IMR-90 (cell line): Measurements from ENCODE around the gene RPS6KA2. TPM values are rescaled to one million over a fixed set of nuclear protein-coding genes. Genes with fewer than 3 reads are reported as not detected.
"Not testable (repeated sequence)": the region's sequence is repeated elsewhere in the genome, so short reads cannot be mapped to it uniquely, and the experiment has no call there.

Experiments used
- ATAC-seq: fragments of 200-7000 bp; cut with Tn5 transposase; 2 replicates; pipeline ENCODE4 v1.9.1; 2020; ENCODE audit warnings: low read depth, mild to moderate bottlenecking, moderate library complexity
- BruUV-seq: library from RNA; stranded (reverse); fragments of 400-500 nt; replicated peaks from 2 replicates; lab custom pipeline; 2021; lab: Mats Ljungman, UMichigan
- CTCF ChIA-PET: fragments of 300-600 bp; formaldehyde crosslinking; extraction: SDS; loops from one replicate; lab custom pipeline; 2021; ENCODE audit warnings: antibody characterized with exemption; lab: Yijun Ruan, JAX
- POLR2A ChIA-PET: fragments of 300-600 bp; sonication (Branson Sonifier 250); formaldehyde crosslinking; loops from one replicate; lab custom pipeline; 2022; ENCODE audit warnings: antibody characterized with exemption; ENCODE audit not compliant: unreplicated experiment; lab: Charles Lee
- DNase-seq: peaks from one replicate; pipeline ENCODE4 v3.0.0; 2013
- H2AFZ ChIP-seq: replicated peaks from 2 replicates; pipeline ENCODE3; 2013; ENCODE audit warnings: low read length, mild to moderate bottlenecking; ENCODE audit not compliant: poor library complexity
- H2AK5ac ChIP-seq: 2 replicates; pipeline ENCODE4 v1.6.1; 2013; ENCODE audit warnings: low read depth, low read length, inconsistent platforms
- H2AK9ac ChIP-seq: replicated peaks from 2 replicates; pipeline ENCODE3; 2013; ENCODE audit warnings: mild to moderate bottlenecking, low read depth, low read length, moderate library complexity; ENCODE audit not compliant: poor library complexity
- H2BK120ac ChIP-seq: 2 replicates; pipeline ENCODE4 v1.6.1; 2013; ENCODE audit warnings: low read depth, low read length, inconsistent platforms
- H2BK15ac ChIP-seq: 3 replicates; pipeline ENCODE4 v1.6.1; 2013; ENCODE audit warnings: low read depth, low read length, inconsistent platforms
- H2BK20ac ChIP-seq: 2 replicates; pipeline ENCODE4 v1.6.1; 2013; ENCODE audit warnings: low read depth, mild to moderate bottlenecking, inconsistent platforms, low read length, moderate library complexity
- H2BK5ac ChIP-seq: 2 replicates; pipeline ENCODE4 v1.6.1; 2013; ENCODE audit warnings: mild to moderate bottlenecking, low read depth, low read length, inconsistent platforms; ENCODE audit not compliant: poor library complexity, severe bottlenecking
- H3K14ac ChIP-seq: replicated peaks from 2 replicates; pipeline ENCODE4 v1.6.1; 2013; ENCODE audit warnings: low read depth, low read length, inconsistent platforms
- H3K18ac ChIP-seq: 2 replicates; pipeline ENCODE4 v1.6.1; 2013; ENCODE audit warnings: low read depth, low read length, control low read depth
- H3K23ac ChIP-seq: 2 replicates; pipeline ENCODE4 v1.6.1; 2013; ENCODE audit warnings: low read depth, low read length, inconsistent platforms
- H3K27ac ChIP-seq: 2 replicates; pipeline ENCODE4 v1.5.1; 2013; ENCODE audit warnings: mild to moderate bottlenecking, control low read depth, low read length; ENCODE audit not compliant: insufficient read depth
- H3K27me3 ChIP-seq: 2 replicates; pipeline ENCODE4 v1.6.1; 2013; ENCODE audit warnings: low read length; ENCODE audit not compliant: control insufficient read depth, insufficient read depth
- H3K36me3 ChIP-seq: 2 replicates; pipeline ENCODE4 v1.6.1; 2013; ENCODE audit warnings: low read length, mixed read lengths; ENCODE audit not compliant: control insufficient read depth, insufficient read depth
- H3K4ac ChIP-seq: 2 replicates; pipeline ENCODE4 v1.6.1; 2013; ENCODE audit warnings: low read depth, low read length, inconsistent platforms
- H3K4me1 ChIP-seq: 2 replicates; pipeline ENCODE4 v1.6.1; 2013; ENCODE audit warnings: low read length, mixed read lengths; ENCODE audit not compliant: control insufficient read depth, insufficient read depth
- H3K4me2 ChIP-seq: 2 replicates; pipeline ENCODE4 v1.6.1; 2013; ENCODE audit warnings: low read depth, mild to moderate bottlenecking, control low read depth, low read length, moderate library complexity
- H3K4me3 ChIP-seq: 2 replicates; pipeline ENCODE4 v1.5.1; 2013; ENCODE audit warnings: low read depth, mild to moderate bottlenecking, control low read depth, low read length, moderate library complexity; ENCODE audit not compliant: insufficient read depth
- H3K56ac ChIP-seq: 2 replicates; pipeline ENCODE4 v1.6.1; 2013; ENCODE audit warnings: low read length, inconsistent platforms; ENCODE audit not compliant: insufficient read depth; ENCODE audit errors: extremely low read depth
- H3K79me1 ChIP-seq, 2 experiments: 2 replicates each; pipeline ENCODE4 v1.6.1; 2013; ENCODE audit warnings: low read length in 2 of 2, inconsistent platforms in 1 of 2, low read depth in 1 of 2
- H3K9ac ChIP-seq: 2 replicates; pipeline ENCODE4 v1.6.1; 2013; ENCODE audit warnings: low read depth, low read length, control low read depth
- H3K9me1 ChIP-seq: 2 replicates; pipeline ENCODE4 v1.6.1; 2013; ENCODE audit warnings: low read length, inconsistent platforms; ENCODE audit not compliant: insufficient read depth
- H3K9me3 ChIP-seq: 2 replicates; pipeline ENCODE4 v1.6.1; 2013; ENCODE audit warnings: low read length; ENCODE audit not compliant: control insufficient read depth, insufficient read depth
- H4K20me1 ChIP-seq: 2 replicates; pipeline ENCODE4 v1.6.1; 2013; ENCODE audit warnings: low read length, inconsistent platforms; ENCODE audit not compliant: insufficient read depth
- H4K5ac ChIP-seq: 2 replicates; pipeline ENCODE4 v1.6.1; 2013; ENCODE audit warnings: mild to moderate bottlenecking, low read depth, low read length, control low read depth
- H4K8ac ChIP-seq, 2 experiments: 2 replicates each; pipeline ENCODE4 v1.6.1; 2013; ENCODE audit warnings: low read depth in 2 of 2, low read length in 2 of 2, control low read depth in 1 of 2, inconsistent platforms in 1 of 2
- H4K91ac ChIP-seq: 2 replicates; pipeline ENCODE4 v1.6.1; 2013; ENCODE audit warnings: low read depth, low read length, inconsistent platforms; ENCODE audit not compliant: insufficient read depth
- WGBS, 2 experiments: methylation state at CpG; one replicate each; pipeline versions ENCODE4 v1.1.5 to v1.1.7; 2013; ENCODE audit warnings: missing lambda C conversion rate in 2 of 2; ENCODE audit not compliant: insufficient read length in 1 of 2; ENCODE audit errors: extremely low coverage in 2 of 2; 5-methylcytosine and 5-hydroxymethylcytosine counted together
- dilution Hi-C: fragments of 300-500 bp; cut with HindIII; formaldehyde crosslinking; loops from one replicate; pipeline ENCODE4 v1.14.3; 2018; ENCODE audit warnings: low sequenced_read_pairs; ENCODE audit not compliant: unreplicated experiment
- in situ Hi-C: fragments of 300-500 bp; cut with MboI; formaldehyde crosslinking; loops from 3 replicates; pipeline ENCODE4 v1.14.3; 2019; ENCODE audit warnings: low sequenced_read_pairs, inconsistent platforms, mixed read lengths
- intact Hi-C: fragments of 100-400 bp; cut with micrococcal nuclease; formaldehyde crosslinking; loops from 2 replicates; pipeline ENCODE4 v1.10.0; 2022
- polyA plus RNA-seq, 3 experiments: library from polyadenylated mRNA; depleted of rRNA; stranded (reverse); fragments of >200 nt; gene quantifications; 2 replicates each; pipeline ENCODE4 v1.2.3, GENCODE V29; 2012; ENCODE audit warnings: low replicate concordance in 1 of 3
- total RNA-seq: library from RNA; depleted of rRNA; stranded (reverse); fragments of >200 nt; gene quantifications from 2 replicates; pipeline ENCODE4 v1.2.3, GENCODE V29; 2012
- TF ChIP-seq, protein P1 (sequence below): conservative IDR thresholded peaks from 2 replicates; pipeline ENCODE4 v1.5.1; 2012; ENCODE audit warnings: mild to moderate bottlenecking, low read depth, low read length, improper control_type of control experiment

The RPS6KA2 gene
- total and polyA plus RNA-seq, 2 of the 4 experiments (the other 2 are of a cell fraction): 26.9 to 31.3 TPM

DNA sequence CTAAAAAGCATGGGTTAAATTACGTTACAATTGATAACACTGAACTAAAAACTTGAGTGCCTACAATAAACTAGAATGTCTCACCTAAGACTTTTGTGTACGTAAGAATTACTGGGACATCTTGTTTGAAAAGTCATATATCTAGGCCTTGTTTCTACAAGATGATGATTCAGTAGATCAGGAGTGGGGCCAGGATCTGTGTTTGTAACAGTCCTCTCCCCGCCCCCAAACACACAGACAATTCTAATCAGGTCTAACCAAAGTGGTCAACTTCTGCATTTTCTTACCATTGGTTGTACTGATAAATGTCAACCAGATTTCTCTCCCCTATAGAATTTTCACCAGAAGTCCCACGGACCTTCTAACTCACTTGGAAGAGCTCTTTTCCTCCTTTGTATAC, 97.5 kb downstream of the RPS6KA2 start:
- intact Hi-C loops: no loop called here
- in situ Hi-C loops: no loop called here
- POLR2A ChIA-PET: no interaction called here

DNA sequence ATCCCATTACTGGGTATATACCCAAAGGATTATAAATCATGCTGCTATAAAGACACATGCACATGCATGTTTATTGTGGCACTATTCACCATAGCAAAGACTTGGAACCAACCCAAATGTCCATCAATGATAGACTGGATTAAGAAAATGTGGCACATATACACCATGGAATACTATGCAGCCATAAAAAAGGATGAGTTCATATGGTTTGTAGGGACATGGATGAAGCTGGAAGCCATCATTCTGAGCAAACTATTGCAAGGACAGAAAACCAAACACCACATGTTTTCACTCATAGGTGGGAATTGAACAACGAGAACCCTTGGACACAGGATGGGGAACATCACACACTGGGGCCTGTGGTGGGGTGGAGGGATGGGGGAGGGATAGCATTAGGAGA, 98.0 kb downstream of the RPS6KA2 start:
- H2BK120ac ChIP-seq, H3K4me3 ChIP-seq, dilution Hi-C loops, H3K14ac ChIP-seq, H3K4me1 ChIP-seq, H2BK5ac ChIP-seq, BruUV-seq, H3K27ac ChIP-seq, H3K56ac ChIP-seq, H3K27me3 ChIP-seq, H2AFZ ChIP-seq, CTCF ChIA-PET, H3K9me1 ChIP-seq, H4K8ac ChIP-seq, H3K4me2 ChIP-seq, H3K9ac ChIP-seq, H3K79me1 ChIP-seq, H3K18ac ChIP-seq, intact Hi-C loops, POLR2A ChIA-PET, ATAC-seq, in situ Hi-C loops, H4K20me1 ChIP-seq, H3K4ac ChIP-seq, H2BK20ac ChIP-seq, H2BK15ac ChIP-seq, H3K23ac ChIP-seq, DNase-seq, H2AK9ac ChIP-seq, H3K9me3 ChIP-seq, H4K91ac ChIP-seq, H2AK5ac ChIP-seq, H4K5ac ChIP-seq: not testable (repeated sequence)
- WGBS, 2 experiments: no CpG with 5 or more reads among the region's 1 CpG
- peaks cover 49% of the 10 kb centered on the region for H3K36me3 ChIP-seq

More for the DNA sequence above, 97.5 kb downstream of the RPS6KA2 start:
- H3K27me3 ChIP-seq: no peaks in the 10 kb centered on the region
- H3K23ac ChIP-seq: no peak overlapping the region
- dilution Hi-C loops: no loop called here
- no peak overlapping the region for H2AK9ac ChIP-seq
- peaks cover 5% of the 10 kb centered on the region; the same call in 1 of the 2 replicates for H3K4me1 ChIP-seq
- ATAC-seq (peak; percentile 72), DNase-seq (peak; percentile 74)
- H4K5ac ChIP-seq: no peak overlapping the region
- no peak overlapping the region for H3K14ac ChIP-seq
- no peak overlapping the region for H2BK5ac ChIP-seq
- H2BK20ac ChIP-seq: no peak overlapping the region
- peaks cover 51% of the 10 kb centered on the region for H3K36me3 ChIP-seq
- H3K4me3 ChIP-seq: no peak overlapping the region
- BruUV-seq: no TSS peak
- H4K20me1 ChIP-seq: no peaks in the 10 kb centered on the region
- CTCF ChIA-PET: no interaction called here
- H3K9ac ChIP-seq: no peak overlapping the region
- no peak overlapping the region for H4K8ac ChIP-seq
- H2AFZ ChIP-seq: no peak overlapping the region
- H2BK120ac ChIP-seq: no peak overlapping the region
- no peak overlapping the region for H4K91ac ChIP-seq
- no peak overlapping the region for H2AK5ac ChIP-seq
- H3K79me1 ChIP-seq: peaks cover 0 to 3% of the 10 kb centered on the region in 2 experiments; a peak in 1 of 4 replicates
- no peak overlapping the region for H3K4me2 ChIP-seq
- no peak overlapping the region for H3K56ac ChIP-seq
- H3K9me3 ChIP-seq: no peaks in the 10 kb centered on the region
- no CpG with 5 or more reads among the region's 4 CpGs for WGBS, 2 experiments
- no peak overlapping the region for H2BK15ac ChIP-seq
- H3K4ac ChIP-seq: no peak overlapping the region
- H3K9me1 ChIP-seq: peaks cover 3% of the 10 kb centered on the region; the same call in 1 of the 2 replicates
- TF ChIP-seq, protein P1, sequence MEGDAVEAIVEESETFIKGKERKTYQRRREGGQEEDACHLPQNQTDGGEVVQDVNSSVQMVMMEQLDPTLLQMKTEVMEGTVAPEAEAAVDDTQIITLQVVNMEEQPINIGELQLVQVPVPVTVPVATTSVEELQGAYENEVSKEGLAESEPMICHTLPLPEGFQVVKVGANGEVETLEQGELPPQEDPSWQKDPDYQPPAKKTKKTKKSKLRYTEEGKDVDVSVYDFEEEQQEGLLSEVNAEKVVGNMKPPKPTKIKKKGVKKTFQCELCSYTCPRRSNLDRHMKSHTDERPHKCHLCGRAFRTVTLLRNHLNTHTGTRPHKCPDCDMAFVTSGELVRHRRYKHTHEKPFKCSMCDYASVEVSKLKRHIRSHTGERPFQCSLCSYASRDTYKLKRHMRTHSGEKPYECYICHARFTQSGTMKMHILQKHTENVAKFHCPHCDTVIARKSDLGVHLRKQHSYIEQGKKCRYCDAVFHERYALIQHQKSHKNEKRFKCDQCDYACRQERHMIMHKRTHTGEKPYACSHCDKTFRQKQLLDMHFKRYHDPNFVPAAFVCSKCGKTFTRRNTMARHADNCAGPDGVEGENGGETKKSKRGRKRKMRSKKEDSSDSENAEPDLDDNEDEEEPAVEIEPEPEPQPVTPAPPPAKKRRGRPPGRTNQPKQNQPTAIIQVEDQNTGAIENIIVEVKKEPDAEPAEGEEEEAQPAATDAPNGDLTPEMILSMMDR: no peak
- H3K27ac ChIP-seq: no peak overlapping the region
- H3K18ac ChIP-seq: no peak overlapping the region
